Esophagus muscularis mucosa (tissue), 4 donors: ENCODE data around the gene ATP6AP1.
"Not testable (repeated sequence)": the region's sequence is repeated elsewhere in the genome, so short reads cannot be mapped to it uniquely, and the experiment has no call there.

ENCODE experiments used
- CTCF ChIP-seq, 3 experiments: fragments of 200-600 bp in 2 of 3; fragments of 450-650 bp in 1 of 3; sonication (generic) in 2 of 3; IDR thresholded peaks; one replicate each; pipeline ENCODE4 v1.5.1; 2017 to 2019; ENCODE audit warnings: antibody characterized with exemption in 3 of 3, mild to moderate bottlenecking in 2 of 3, moderate library complexity in 1 of 3
- EP300 ChIP-seq: sonication (generic); formaldehyde crosslinking; IDR thresholded peaks from one replicate; pipeline ENCODE4 v1.6.1; 2017; ENCODE audit warnings: antibody characterized with exemption
- POLR2A ChIP-seq: fragments of 450-650 bp; IDR thresholded peaks from one replicate; pipeline ENCODE4 v1.6.1; 2017; ENCODE audit warnings: antibody characterized with exemption, moderate library complexity, mild to moderate bottlenecking, low read depth
- POLR2AphosphoS5 ChIP-seq, 2 donors: sonication (generic); formaldehyde crosslinking; IDR thresholded peaks; one replicate each; pipeline ENCODE4 v1.6.1; 2017; ENCODE audit warnings: antibody characterized with exemption in 2 of 2

- not testable (repeated sequence) for TF ChIP-seq CTCF (IDR thresholded peaks at IDR 0.05); EP300; POLR2AphosphoS5 (IDR thresholded peaks at IDR 0.05); POLR2A
Measured at GRCh38 chrX:154389812-154390747, 38.4 kb upstream of the ATP6AP1 start.
